ENCODE data around the gene CADM4. TPM values are rescaled to one million over a fixed set of nuclear protein-coding genes. Genes with fewer than 3 reads are reported as not detected.
A peak's percentile ranks its signal among the peaks of the same experiment; 100 is the strongest.

The CADM4 gene
- total and polyA plus RNA-seq, 10 of the 15 experiments (the other 5 are each of a cell fraction or from before 2014, with no cell fraction given): 0.04 to 0.12 (median 0.08) TPM; not detected in 5

GRCh38 chr19:43594710-43595604, 44.7 kb downstream of the CADM4 start:
- H3K36me3 ChIP-seq (ENCODE audit: control insufficient read depth in 2 of 2, insufficient read depth in 2 of 2, low read length in 1 of 2): peaks cover 9 to 12% of the 10 kb centered on the region in 2 experiments; a peak in 3 of 4 replicates
- no peaks in the 10 kb centered on the region for H3K9me3 ChIP-seq (replicated peaks; ENCODE audit: control insufficient read depth, insufficient read depth, low read length)
- in situ Hi-C loops (cut with MboI) (no loop called here), intact Hi-C loops (cut with micrococcal nuclease; ENCODE audit: unreplicated experiment) (loop anchor here (1.0 to 2.0 kb wide), 3 partner anchors 40 to 186 kb away; partner anchors contain the start of gene KCNN4)
- ChIA-PET CTCF (interaction anchor here (0.5 to 6.6 kb wide), 39 partner anchors 9 to 613 kb away, joined by 3 to 169 read pairs (median 5); partner anchors contain the start of genes ETHE1, PINLYP, SMG9 and XRCC1), POLR2A (interaction anchor here (0.9 to 3.7 kb wide), 7 partner anchors 18 to 184 kb away, joined by 3 to 22 read pairs (median 4); partner anchors contain the start of genes PINLYP, XRCC1 and ZNF575), RAD21 (ENCODE audit: unreplicated experiment) (interaction anchor here (0.7 to 4.8 kb wide), 23 partner anchors 11 to 215 kb away, joined by 3 to 92 read pairs (median 8); partner anchors contain the start of genes ETHE1, PINLYP, XRCC1 and ZNF575), SMC1A (ENCODE audit: uncharacterized antibody, unreplicated experiment) (interaction anchor here (0.8 to 5.4 kb wide), 22 partner anchors 12 to 215 kb away, joined by 3 to 59 read pairs (median 5); partner anchors contain the start of genes PHLDB3, PINLYP and XRCC1)
- H3K9ac ChIP-seq (ENCODE audit: control insufficient read depth, insufficient read depth, low read length): peak overlapping the region; percentile 91
- H4K20me1 ChIP-seq (ENCODE audit: control insufficient read depth, insufficient read depth): no peaks in the 10 kb centered on the region
- FAIRE-seq (peak; percentile 35), ATAC-seq (peak; percentile 72), DNase-seq (ENCODE audit: low read depth, low spot score) (no peak)
- H3K4me3 ChIP-seq: peak overlapping the region; percentile 93
- WGBS (ENCODE audit: insufficient coverage, insufficient replicate concordance, low lambda C conversion rate, missing lambda C conversion rate): under 1% methylated on average over 64 of the region's 64 CpGs
- H3K4me2 ChIP-seq (ENCODE audit: control insufficient read depth, insufficient read depth): peak overlapping the region; percentile 91
- no TSS peak for BruUV-seq (replicated peaks)
- peak overlapping the region; percentile 85 for H3K27ac ChIP-seq (ENCODE audit: control insufficient read depth, insufficient read depth)
- H3K4me1 ChIP-seq (ENCODE audit: control insufficient read depth, insufficient read depth, low read length): peaks cover 7% of the 10 kb centered on the region; the same call in 1 of the 2 replicates
- no peaks in the 10 kb centered on the region for H3K27me3 ChIP-seq (replicated peaks in 1 of 2; ENCODE audit: control insufficient read depth in 2 of 2, insufficient read depth in 2 of 2, low read length in 1 of 2)
- H3K79me2 ChIP-seq (ENCODE audit: control insufficient read depth, insufficient read depth, low read length): peaks cover 37% of the 10 kb centered on the region
- peak overlapping the region; percentile 20 for H2AFZ ChIP-seq (ENCODE audit: control insufficient read depth, low read depth, low read length)
- no peak for TF ChIP-seq E2F8 (IDR thresholded peaks at IDR 0.05; ENCODE audit: low read depth, partially characterized antibody)
- TF ChIP-seq HDGF (IDR thresholded peaks at IDR 0.05): no peak
- no peak for TF ChIP-seq CHD1 (IDR thresholded peaks at IDR 0.05; ENCODE audit: low read depth, low read length)
- TF ChIP-seq IRF4 (IDR thresholded peaks at IDR 0.05; ENCODE audit: low read depth, low read length): peak; percentile 37; the same call in 1 of the 2 replicates
- no peak for TF ChIP-seq ZBED1 (IDR thresholded peaks at IDR 0.05; ENCODE audit: borderline replicate concordance)
- TF ChIP-seq ELK1 (IDR thresholded peaks at IDR 0.05; ENCODE audit: low read depth, low read length): no peak
- no peak for TF ChIP-seq NRF1 (conservative IDR thresholded peaks at IDR 0.05; ENCODE audit: low read depth, low read length)
- TF ChIP-seq CBX5 (IDR thresholded peaks at IDR 0.05; ENCODE audit: low read depth): no peak
- TF ChIP-seq ZBTB11 (CRISPR knock-in tag; IDR thresholded peaks at IDR 0.05): no peak
- no peak for TF ChIP-seq E4F1 (IDR thresholded peaks at IDR 0.05; ENCODE audit: borderline replicate concordance, partially characterized antibody)
- TF ChIP-seq RBBP5 (conservative IDR thresholded peaks at IDR 0.05): no peak
